GM19438 (cell line): ENCODE results near the gene NRAP.

Experiments used
- ATAC-seq: cut with Tn5 transposase; IDR thresholded peaks from one replicate; pipeline ENCODE4 v1.9.1; 2021; ENCODE audit warnings: low read depth; ENCODE audit not compliant: unreplicated experiment

NRAP gene

DNA sequence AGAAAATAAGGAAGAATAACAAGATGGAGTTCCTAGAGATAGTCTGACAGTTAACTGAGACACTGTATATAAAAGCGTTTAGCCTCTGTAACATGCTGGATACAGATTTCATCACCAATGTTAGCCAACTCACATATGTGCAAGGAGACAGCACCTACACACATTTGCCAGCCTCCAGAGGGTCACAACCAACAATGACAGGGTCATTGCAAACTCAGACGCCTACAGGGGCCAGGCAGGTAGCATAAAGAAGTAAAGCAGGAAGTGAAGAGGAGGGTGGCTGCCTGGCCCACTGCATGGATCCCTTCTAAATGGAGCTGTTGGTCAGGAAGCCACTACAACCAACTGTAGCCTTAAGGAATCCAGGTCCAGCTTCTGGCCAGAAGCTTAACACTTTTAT, 50.4 kb downstream of the NRAP start:
- no peak for ATAC-seq

GRCh38 chr10:113612154-113612553, 51.7 kb downstream of the NRAP start:
- ATAC-seq: no peak

DNA sequence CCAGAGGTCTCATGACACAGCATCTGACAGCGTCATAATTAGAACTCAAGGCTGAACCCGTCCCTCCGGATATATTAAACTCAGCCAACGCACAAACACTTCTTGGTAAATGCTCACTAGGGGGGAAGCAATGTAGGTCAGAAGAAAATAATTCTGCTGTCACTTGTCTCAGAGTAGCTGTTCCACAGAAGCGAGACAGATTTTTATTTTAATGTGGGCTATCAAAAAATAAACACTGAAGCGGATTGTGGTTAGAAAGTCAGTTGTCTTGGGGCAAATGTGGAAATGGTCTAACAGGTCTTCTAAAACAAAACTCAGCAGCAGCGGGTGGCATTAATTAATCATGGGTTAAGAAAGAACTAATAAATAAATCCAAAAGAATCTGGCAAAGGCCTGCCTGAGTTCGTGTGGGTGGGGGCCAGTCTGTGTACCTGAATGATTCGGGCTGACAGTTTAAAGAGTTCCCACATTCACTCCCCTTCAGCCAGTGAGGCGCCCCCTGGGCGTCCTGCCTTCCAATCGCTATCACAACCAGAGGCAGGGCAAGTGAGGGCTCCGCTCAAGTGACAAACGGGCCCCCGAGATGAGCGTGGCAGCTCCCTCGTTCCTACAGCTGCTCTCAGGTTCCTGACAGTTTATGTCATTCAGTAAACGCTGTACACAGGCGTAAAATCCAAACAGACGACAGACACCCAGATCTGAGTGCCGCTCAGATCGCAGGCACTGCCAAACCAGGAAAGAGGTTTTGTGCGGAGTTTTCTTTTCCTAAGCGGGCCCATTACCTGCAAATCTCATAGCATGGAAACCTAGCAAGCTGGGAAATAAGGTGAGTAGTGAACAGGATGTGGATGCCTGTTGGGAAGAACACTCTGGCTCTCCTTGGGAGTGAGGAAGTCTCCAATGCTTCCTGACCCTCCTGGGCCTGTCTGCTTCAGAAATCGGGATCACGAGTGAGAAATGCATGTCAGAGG, 52.9 kb downstream of the NRAP start:
- ATAC-seq: no peak

DNA sequence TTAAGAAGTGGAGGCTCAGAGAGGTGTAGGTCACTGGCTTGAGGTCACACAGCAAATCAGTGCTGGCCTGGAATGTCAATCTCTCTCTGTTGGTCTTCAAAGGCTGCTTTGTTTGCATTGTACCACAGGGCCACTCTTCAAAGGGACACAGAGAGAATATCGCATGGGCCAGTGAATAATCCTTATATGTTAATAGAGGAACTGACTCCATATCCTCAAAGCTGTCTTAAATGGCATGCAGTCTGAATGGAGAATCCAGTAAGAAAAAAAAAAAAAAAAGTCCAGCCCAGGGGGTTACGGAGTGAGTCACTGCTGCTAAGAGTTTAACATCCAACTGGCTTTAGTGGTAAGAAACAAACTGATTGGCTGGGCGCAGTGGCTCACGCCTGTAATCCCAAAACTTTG, 54.1 kb downstream of the NRAP start:
- no peak for ATAC-seq

DNA sequence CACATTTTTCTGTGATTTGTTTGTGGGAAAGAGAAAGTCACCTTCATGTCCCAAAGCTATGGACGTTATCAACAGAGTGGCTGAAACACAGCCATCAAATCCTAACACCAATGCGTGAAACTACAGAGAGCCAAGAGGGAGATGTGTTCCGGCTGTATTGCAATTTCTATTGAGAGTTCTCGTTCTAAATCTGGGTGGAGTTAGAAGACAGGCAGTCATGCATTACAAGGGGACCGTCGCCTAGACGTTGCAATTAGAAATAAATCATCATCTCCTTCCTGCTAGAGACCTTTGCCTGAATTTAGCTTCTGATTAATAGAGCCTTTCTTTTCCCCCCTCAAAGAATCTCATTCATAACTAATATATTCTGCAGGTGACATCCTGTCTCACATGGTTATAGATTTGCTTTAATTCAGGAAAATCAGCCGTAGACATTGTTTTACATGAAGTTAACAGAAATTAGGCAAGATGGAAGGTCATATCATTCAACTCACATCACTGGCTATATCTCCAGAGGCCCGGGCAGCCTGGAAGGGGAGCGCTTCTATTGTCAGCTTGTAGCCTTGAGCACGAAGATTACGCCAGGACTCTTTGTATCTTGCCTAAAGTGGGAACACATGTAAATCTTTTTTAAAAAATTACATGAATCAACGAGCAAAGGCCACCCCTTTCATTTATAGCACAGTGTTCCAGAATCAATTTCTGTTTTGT, 58.4 kb downstream of the NRAP start:
- no peak for ATAC-seq

DNA sequence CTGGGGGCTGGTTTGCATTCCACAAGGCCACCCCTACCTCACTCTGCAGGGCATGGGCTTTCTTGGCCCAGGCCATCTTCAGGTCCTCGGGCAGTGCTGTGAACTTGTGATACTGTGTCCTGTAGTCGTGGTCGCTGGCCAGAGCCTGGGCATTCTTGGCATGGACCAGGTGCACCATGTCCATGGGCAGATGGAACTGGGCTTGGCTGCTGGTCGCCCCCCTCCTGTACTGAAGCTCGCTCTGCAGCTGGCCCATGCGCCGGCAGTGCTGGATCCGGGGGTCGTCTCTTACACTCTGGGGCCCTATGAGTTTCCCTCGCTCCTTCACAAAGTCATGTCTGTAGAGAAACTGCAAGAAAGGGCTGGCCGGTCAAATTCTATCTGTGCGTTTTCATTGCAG, 59.3 kb downstream of the NRAP start:
- no peak for ATAC-seq

DNA sequence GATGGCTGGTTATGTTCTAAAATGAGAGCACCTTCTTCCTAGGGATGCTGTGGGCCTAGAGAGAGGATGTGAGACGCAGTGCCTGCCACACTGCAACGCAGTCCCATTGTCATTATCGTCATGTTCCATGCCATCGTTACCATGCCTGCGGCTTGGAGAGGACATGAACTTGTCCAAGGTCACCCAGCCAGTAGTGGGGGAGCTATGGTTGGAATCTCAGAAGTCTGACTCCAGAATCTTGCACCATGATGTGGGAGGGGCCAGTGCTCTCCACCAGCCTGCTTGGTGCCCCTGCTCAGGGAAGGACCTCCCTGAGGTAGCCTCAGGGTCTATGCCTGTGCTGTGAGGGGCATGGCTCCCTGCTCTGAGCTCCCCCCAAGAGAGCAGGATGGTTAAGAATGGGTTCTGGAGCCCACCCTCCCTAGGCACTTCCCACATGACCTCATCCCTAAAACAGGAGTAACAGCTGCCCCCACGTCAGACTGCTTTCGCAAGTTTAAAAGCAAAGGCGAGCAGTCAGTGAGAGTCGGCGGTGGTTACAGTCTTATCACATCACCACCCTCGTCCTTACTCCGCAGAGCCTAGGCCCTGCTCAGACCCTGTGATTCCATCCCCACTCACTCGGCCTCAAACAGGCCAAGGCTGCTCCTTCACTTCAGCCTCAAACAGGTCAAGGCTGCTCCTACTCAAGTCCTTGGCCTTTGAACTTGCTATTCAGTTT, 60.6 kb downstream of the NRAP start:
- no peak for ATAC-seq

DNA sequence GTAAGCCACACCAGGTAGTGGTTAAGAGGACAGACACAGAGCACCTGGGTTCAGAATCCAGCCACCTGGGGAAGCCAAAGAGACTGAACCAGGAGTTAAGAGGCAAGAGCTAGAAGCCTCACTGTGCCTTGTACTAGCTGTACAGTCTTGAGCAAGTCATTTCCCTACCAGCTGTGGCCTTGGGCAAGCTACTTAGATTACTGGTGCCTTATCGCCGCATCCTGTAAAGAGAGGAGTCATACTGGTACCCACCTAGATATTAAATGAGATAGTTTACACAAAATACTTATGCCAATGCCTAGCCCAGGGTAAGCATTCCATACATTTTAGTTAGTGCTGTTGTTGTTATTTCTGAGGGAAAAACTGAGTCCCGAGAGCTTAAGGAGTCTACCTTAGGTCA, 63.3 kb downstream of the NRAP start:
- no peak for ATAC-seq

DNA sequence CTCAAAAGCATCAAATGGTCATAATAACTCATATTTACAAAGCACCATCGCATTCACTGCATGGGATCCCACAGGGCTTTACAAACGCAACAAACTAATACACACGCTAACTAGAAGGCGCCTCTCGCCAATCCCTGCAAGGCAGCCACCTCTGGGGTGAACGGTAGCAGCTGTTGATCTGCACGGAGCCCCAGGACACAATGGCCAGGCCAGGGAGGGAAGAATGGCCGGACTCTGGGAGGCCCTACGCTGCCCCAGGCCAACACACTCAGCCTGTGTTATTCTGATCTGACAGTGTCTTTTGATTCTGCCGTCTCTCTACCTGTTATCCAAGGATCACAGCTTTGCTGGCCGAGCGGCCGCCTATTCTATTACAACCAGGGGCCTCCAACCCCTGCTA, 69.2 kb downstream of the NRAP start:
- no peak for ATAC-seq

DNA sequence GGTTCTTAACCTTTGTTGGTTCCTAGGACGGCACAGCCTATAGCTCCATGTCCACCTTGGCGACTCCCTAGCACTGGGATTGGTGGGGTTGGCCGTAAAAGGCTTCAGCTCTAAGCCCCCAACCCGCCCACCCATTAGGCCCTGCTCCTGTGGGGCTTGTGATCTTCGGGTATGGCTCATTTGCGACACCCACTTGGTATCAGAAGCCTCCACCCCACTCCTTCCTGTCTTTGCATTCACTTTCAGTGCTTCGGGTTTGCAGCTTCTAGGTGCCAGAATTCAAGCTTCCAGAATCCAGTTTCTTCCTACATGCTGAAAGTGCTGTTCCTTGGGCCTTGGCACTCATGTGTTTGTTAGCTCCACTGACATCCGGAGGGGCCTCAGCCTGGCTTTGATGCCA, 71.5 kb downstream of the NRAP start:
- no peak for ATAC-seq

DNA sequence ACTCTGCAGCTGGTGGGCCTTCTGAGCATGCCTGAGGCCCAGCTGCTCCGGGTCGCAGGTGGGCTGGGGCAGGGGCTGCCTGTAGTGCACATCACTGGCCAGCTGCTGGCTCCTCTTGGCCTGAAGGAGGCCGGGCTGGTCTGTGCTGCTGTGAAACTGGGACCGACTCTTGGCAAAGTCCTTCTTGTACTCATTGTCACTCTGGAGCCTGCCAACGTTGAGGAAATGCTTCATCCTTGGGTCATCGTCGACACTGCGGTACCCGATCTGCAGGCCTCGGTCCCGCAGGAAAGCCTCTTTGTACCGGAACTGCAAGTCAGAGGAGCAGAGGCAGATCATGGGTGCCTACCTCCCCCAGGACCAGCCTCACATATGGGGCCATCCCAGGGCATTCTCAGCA, 73.3 kb downstream of the NRAP start:
- no peak for ATAC-seq

GRCh38 chr10:113589201-113589770, 74.6 kb downstream of the NRAP start:
- ATAC-seq: no peak

GRCh38 chr10:113585949-113586348, 77.9 kb downstream of the NRAP start:
- ATAC-seq: no peak

GRCh38 chr10:113583571-113583970, 80.3 kb downstream of the NRAP start:
- ATAC-seq: no peak

DNA sequence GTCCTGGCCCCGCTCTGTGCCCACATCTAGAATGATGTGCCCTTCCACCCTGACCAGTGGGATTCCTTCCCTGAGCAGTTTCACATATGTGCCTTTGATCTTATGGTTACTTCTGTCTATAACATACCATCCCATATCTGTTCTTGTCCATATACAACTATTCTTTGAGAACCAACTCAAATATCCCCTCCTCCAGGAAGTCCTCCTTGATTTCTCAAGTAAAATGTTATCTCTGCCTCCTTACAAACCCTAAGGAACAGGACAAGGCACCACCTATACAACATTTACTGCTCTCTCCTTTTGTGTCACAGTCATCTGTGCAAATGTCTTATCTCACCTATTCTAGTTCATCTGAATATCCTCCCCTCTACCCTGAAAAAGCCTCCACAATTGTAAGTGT, 82.7 kb downstream of the NRAP start:
- no peak for ATAC-seq

DNA sequence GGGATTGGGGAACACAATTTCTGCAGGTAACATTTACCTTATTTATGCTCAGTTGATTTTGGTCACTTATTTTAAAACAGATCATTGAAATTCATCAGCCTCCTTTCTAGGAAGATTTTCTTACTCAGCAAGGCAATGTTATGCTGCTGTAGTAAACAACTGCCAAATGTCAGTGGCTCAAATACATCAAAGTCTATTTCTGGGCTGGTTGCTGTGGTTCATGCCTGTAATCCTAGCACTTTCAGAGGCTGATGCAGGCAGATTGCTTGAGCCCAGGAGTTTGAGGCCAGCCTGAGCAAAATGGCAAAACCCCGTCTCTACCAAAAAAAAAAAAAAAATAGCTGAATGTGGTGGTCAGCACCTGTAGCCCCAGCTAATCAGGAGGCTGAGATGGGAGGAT, 85.1 kb downstream of the NRAP start:
- no peak for ATAC-seq

GRCh38 chr10:113576852-113577251, 87.0 kb downstream of the NRAP start:
- ATAC-seq: no peak

GRCh38 chr10:113573368-113573767, 90.5 kb downstream of the NRAP start:
- no peak for ATAC-seq

DNA sequence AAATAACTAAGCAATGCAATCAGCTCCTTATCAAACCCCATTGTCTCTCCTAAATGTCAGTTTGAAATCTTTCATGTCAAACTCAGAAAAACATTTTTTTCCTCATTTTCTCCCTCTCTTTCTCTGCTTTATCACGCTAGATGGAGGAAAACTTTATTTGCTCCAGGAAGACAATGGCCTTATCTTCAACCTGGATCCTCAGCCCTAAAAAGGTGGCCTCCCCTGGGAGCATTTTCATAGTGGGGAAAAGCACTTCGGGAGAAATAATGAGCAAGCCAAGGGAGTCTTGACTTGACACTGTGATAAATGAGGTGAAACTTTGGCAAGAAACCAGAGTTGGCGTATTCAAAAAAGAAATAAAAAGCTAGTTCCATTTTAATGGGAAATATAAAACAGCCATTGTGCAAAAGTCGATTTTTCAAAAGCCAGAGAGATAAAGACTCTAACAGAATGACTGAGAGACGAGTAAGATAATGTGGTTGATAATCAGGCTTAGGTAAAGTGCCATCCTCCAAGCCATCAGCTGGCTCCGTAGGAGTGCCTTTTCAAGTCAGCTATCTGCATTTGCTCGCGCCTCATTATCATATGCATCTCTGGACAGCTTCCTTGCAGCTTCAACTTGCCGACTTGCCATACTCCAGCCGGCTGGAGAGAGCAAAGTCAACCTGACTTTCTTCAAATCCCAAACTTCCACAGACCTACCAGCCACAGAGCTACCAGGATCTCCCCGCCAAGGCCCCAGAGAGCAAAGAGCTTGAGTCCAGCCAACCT, 91.1 kb downstream of the NRAP start:
- no peak for ATAC-seq

DNA sequence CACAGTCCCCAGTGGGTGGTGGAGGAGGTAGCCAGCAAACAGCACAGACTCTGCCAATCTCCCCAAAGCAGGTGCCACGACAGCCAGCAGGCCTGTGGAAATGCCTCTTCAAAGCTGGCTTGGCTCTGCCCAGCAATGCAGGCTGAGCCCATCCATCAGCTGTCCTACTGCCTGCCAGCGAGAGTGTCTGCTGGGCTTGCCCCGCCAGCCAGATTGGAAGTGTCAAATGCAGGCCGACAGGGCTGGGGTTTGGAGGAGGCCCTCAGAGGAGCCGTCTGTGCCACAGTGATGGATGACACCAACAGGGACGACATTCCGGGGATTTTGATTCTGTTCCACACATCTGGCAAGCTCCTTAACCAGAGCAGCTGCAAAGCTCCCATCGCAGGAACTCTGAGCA, 94.3 kb downstream of the NRAP start:
- no peak for ATAC-seq
